HFFc6 (cell line): ENCODE data around the gene HDAC5. TPM values are rescaled to one million over a fixed set of nuclear protein-coding genes. Genes with fewer than 3 reads are reported as not detected.

Source experiments
- DNase-seq: peaks from one replicate; pipeline ENCODE4 v3.0.0-alpha.2; 2018
- H3K27ac Mint-ChIP-seq: 2 replicates; pipeline ENCODE4 v1.8.0; 2020; ENCODE audit warnings: mild to moderate bottlenecking, mixed read lengths
- H3K27me3 Mint-ChIP-seq: 2 replicates; pipeline ENCODE4 v1.8.0; 2021; ENCODE audit warnings: mild to moderate bottlenecking, moderate library complexity, mixed read lengths; ENCODE audit not compliant: insufficient read depth
- H3K36me3 Mint-ChIP-seq: 2 replicates; pipeline ENCODE4 v1.8.0; 2021; ENCODE audit warnings: low read depth, mixed read lengths
- H3K4me1 Mint-ChIP-seq: 2 replicates; pipeline ENCODE4 v1.8.0; 2020; ENCODE audit warnings: low read depth, mixed read lengths
- H3K4me3 Mint-ChIP-seq: 2 replicates; pipeline ENCODE4 v1.8.0; 2020; ENCODE audit warnings: mild to moderate bottlenecking, moderate library complexity, mixed read lengths
- H3K9me3 Mint-ChIP-seq: 2 replicates; pipeline ENCODE4 v1.8.0; 2020; ENCODE audit warnings: mild to moderate bottlenecking, mixed read lengths
- CTCF ChIP-seq: fragments of 200-600 bp; sonication (generic); IDR thresholded peaks from 2 replicates; pipeline ENCODE4 v1.5.0; 2021; ENCODE audit warnings: antibody characterized with exemption, mild to moderate bottlenecking
- total RNA-seq, 6 experiments: library from RNA; stranded (reverse); fragmentation: NEBNext Ultra II Directional; extraction: Animal tissue kit (Norgen Biotek cat#: 25700); gene quantifications; 2 replicates in 1 of 6; 3 replicates in 5 of 6; pipeline ENCODE4 v1.2.3, GENCODE V29; 2021

HDAC5 gene
- total RNA-seq, 6 experiments from 2014 or later, result 63.4 to 87.4 (median 78.7) TPM

DNA sequence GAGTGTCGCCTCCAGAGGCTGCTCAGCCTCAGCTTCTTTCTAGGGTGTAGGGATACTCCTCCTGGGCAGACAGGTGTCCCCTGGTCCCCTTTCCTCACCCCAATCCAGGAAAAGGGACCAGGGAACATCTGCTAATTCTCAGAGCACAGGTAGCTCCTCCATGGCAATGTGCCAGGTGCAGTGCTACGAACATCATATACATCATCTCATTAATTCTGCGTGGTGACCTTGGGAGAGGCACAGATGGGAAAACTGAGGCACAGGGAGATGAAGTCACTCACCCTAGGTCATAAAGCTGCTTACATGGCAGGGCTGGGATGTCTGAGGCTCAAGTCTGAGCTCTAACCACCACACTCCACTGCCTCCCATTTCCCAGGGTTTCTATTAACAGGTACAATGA is 11.7 kb downstream of the HDAC5 start:
- no peak for DNase-seq

GRCh38 chr17:44110823-44111633 is 12.4 kb downstream of the HDAC5 start:
- Mint-ChIP-seq H3K4me3 (peak overlapping the region; percentile 86), H3K27ac (no peak overlapping the region; the same call in none of the 2 replicates), H3K4me1 (peaks cover 70% of the 10 kb centered on the region), H3K27me3 (no peaks in the 10 kb centered on the region; the same call in none of the 2 replicates), H3K9me3 (no peaks in the 10 kb centered on the region), H3K36me3 (peaks cover 4% of the 10 kb centered on the region; the same call in 1 of the 2 replicates)
- DNase-seq, result peak; percentile 89
- TF ChIP-seq CTCF, result peak; percentile 15; the same call in 1 of the 2 replicates

More for the DNA sequence above, 11.7 kb downstream of the HDAC5 start:
- Mint-ChIP-seq H3K4me3 (no peak overlapping the region), H3K27me3 (no peaks in the 10 kb centered on the region; the same call in none of the 2 replicates), H3K4me1 (peaks cover 70% of the 10 kb centered on the region), H3K36me3 (peaks cover 4% of the 10 kb centered on the region; the same call in 1 of the 2 replicates), H3K27ac (no peak overlapping the region), H3K9me3 (no peaks in the 10 kb centered on the region)
- TF ChIP-seq CTCF, result no peak

DNA sequence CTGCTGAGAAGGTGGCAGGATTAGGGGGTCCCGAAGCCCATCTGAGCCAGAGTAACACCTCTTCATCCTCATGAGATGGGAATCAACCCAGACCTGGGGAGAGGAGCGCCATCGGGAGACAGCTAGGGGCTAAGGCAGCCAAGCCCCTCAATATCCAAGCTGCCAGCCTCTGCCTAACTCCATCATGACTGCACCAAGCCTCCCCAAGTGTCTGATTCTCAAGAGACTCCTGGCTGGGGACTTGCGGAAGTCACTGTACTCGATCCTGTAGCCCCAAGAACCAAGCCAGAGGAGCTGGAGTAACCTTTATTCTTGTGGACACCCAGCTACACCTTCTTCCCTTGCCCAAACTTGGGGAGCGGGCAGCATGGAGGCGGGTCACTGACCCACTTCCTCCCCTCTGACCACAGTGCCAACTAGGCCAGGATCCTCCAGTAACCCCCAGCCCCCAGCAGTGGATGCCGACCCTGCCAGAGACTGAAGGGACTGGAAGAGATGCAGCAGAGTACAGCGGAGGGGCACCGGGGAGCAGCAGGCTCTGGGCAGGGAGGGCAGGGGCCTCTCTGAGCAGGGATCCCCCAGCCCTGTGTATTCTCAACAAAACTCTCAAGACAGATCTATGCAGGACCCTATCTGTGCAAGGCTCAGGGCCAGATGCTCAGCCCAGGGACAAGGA is 13.3 kb downstream of the HDAC5 start:
- Mint-ChIP-seq H3K27me3 (no peaks in the 10 kb centered on the region; the same call in 1 of the 2 replicates), H3K9me3 (no peaks in the 10 kb centered on the region), H3K4me1 (peaks cover 62% of the 10 kb centered on the region), H3K36me3 (peaks cover 4% of the 10 kb centered on the region; the same call in 1 of the 2 replicates), H3K27ac (peak overlapping the region; percentile 88), H3K4me3 (peak overlapping the region; percentile 86)
- no peak for DNase-seq
- TF ChIP-seq CTCF, result no peak

DNA sequence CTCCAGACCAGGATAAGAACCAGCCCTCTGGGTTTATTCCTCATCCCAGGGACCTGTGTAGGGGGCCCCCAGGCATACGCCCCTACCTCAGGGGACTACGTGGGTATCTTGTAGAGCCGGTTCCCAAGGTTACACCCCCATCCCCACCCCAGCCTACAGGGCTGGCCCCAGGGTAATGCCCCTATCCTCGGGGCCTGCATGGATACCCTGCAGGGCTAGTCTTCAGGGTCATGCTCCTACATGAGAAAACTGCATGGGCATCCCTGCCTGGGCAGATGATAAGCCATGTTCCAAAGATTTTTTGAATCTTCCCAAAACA is 14.2 kb downstream of the HDAC5 start:
- Mint-ChIP-seq H3K36me3 (peaks cover 4% of the 10 kb centered on the region; the same call in 1 of the 2 replicates), H3K4me3 (peak overlapping the region; percentile 86), H3K27ac (peak overlapping the region; percentile 88), H3K27me3 (no peaks in the 10 kb centered on the region; the same call in none of the 2 replicates), H3K4me1 (peaks cover 69% of the 10 kb centered on the region), H3K9me3 (no peaks in the 10 kb centered on the region)
- TF ChIP-seq CTCF, result no peak
- no peak for DNase-seq

DNA sequence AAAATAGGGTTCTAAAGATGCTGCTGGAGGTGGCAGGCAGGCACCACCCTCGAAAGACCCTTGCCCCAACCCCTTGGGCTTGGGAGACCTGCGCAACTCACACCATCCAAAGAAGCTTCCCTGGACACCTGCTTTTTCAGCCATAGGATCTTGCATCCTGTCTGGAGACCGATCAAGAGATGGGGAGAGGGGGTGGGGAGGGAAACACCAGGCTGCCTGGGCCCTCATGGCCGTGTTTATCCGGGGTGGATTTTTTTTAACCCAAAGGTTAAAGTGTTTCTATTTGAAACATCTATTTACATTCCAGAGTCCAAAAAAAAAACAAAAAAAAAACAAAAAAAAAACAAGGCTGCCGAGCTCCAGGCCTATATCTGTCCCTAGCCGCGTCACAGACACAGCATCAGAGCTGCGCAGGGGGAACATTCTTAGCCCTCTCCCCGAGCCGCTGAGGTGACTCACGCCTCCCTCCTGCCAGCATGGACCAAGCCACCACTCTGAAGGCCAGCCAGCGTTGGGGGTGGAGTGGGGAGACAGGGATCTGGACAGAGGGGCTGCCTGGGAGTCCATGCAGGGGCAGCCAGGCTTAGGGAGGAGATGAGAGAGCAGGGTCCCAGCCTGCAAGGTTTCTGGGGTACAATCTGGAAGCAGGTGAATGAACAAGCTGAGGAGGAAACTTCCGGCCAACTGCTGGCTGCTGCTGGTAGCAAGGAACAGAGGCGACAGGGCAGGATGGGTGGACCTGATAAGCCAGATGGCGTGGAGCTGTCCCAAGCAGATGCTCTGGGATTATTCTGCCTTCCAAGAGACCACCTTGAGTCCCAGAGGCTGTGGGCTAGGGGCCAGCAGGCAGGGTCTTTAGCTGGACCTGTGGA is 14.8 kb downstream of the HDAC5 start:
- DNase-seq, result peak; percentile 97
- Mint-ChIP-seq H3K36me3 (peaks cover 4% of the 10 kb centered on the region; the same call in 1 of the 2 replicates), H3K9me3 (no peaks in the 10 kb centered on the region), H3K27ac (peak overlapping the region; percentile 88), H3K4me3 (peak overlapping the region; percentile 86), H3K27me3 (no peaks in the 10 kb centered on the region; the same call in none of the 2 replicates), H3K4me1 (peaks cover 64% of the 10 kb centered on the region)
- TF ChIP-seq CTCF, result no peak
